GM23248 (cell line): ENCODE data around the gene HIPK3. TPM values are rescaled to one million over a fixed set of nuclear protein-coding genes. Genes with fewer than 3 reads are reported as not detected.
A peak's percentile ranks its signal among the peaks of the same experiment; 100 is the strongest.
"Not testable (repeated sequence)": the region's sequence is repeated elsewhere in the genome, so short reads cannot be mapped to it uniquely, and the experiment has no call there.

ENCODE experiments used
- DNase-seq: peaks from one replicate; pipeline ENCODE4 v3.0.0-alpha.2; 2015
- H2AFZ ChIP-seq: fragments of 200-600 bp; sonication (generic); 2 replicates; pipeline ENCODE4 v1.6.1; 2016; ENCODE audit warnings: antibody characterized with exemption
- H3F3A ChIP-seq: fragments of 200-600 bp; sonication (generic); 2 replicates; pipeline ENCODE4 v1.6.1; 2016; ENCODE audit warnings: mild to moderate bottlenecking, antibody characterized with exemption, mixed run types; ENCODE audit not compliant: insufficient read depth
- H3K27ac ChIP-seq: fragments of 200-600 bp; sonication (generic); 2 replicates; pipeline ENCODE4 v1.5.1; 2016; ENCODE audit warnings: mild to moderate bottlenecking
- H3K27me3 ChIP-seq: fragments of 200-600 bp; sonication (generic); replicated peaks from 2 replicates; pipeline ENCODE4 v1.6.1; 2016; ENCODE audit warnings: mild to moderate bottlenecking; ENCODE audit not compliant: insufficient read depth
- H3K36me3 ChIP-seq: fragments of 200-600 bp; sonication (generic); 2 replicates; pipeline ENCODE4 v1.6.1; 2016; ENCODE audit warnings: low read depth, mild to moderate bottlenecking
- H3K4me1 ChIP-seq: fragments of 200-600 bp; sonication (generic); 2 replicates; pipeline ENCODE4 v1.6.1; 2016; ENCODE audit warnings: mild to moderate bottlenecking; ENCODE audit not compliant: insufficient read depth
- H3K4me2 ChIP-seq: fragments of 200-600 bp; sonication (generic); one replicate; pipeline ENCODE4 v1.6.1; 2016; ENCODE audit warnings: mild to moderate bottlenecking; ENCODE audit not compliant: unreplicated experiment
- H3K4me3 ChIP-seq: fragments of 200-600 bp; sonication (generic); 2 replicates; pipeline ENCODE4 v1.5.1; 2016; ENCODE audit warnings: mild to moderate bottlenecking
- H3K79me2 ChIP-seq: fragments of 200-600 bp; sonication (generic); 2 replicates; pipeline ENCODE4 v1.6.1; 2016; ENCODE audit warnings: mild to moderate bottlenecking; ENCODE audit not compliant: insufficient read depth
- H3K9ac ChIP-seq: fragments of 200-600 bp; sonication (generic); 2 replicates; pipeline ENCODE4 v1.6.1; 2016; ENCODE audit warnings: mild to moderate bottlenecking
- H3K9me2 ChIP-seq: fragments of 200-600 bp; sonication (generic); 2 replicates; pipeline ENCODE4 v1.6.1; 2016; ENCODE audit warnings: mixed run types, mild to moderate bottlenecking, moderate library complexity; ENCODE audit not compliant: insufficient read depth
- H3K9me3 ChIP-seq: fragments of 200-600 bp; sonication (generic); one replicate; pipeline ENCODE4 v1.6.1; 2017; ENCODE audit warnings: low read depth
- H4K20me1 ChIP-seq: fragments of 200-600 bp; sonication (generic); 2 replicates; pipeline ENCODE4 v1.6.0; 2016; ENCODE audit not compliant: insufficient read depth
- EZH2 ChIP-seq: fragments of 200-600 bp; sonication (generic); IDR thresholded peaks from 2 replicates; pipeline ENCODE4 v1.6.1; 2018; ENCODE audit warnings: antibody characterized with exemption, mild to moderate bottlenecking; ENCODE audit not compliant: insufficient read depth, poor library complexity, severe bottlenecking
- EZH2phosphoT487 ChIP-seq: fragments of 200-600 bp; sonication (generic); IDR thresholded peaks from 2 replicates; pipeline ENCODE4 v1.6.1; 2018; ENCODE audit warnings: antibody characterized with exemption, moderate library complexity, mild to moderate bottlenecking, low read depth; ENCODE audit not compliant: insufficient read depth
- WGBS, 2 experiments: methylation state at CpG; one replicate each; pipeline ENCODE4 v1.1.6; 2015 to 2017; ENCODE audit warnings: low lambda C conversion rate in 2 of 2, low coverage in 1 of 2; ENCODE audit errors: missing lambda C conversion rate in 2 of 2; 5-methylcytosine and 5-hydroxymethylcytosine counted together
- in situ Hi-C: fragments of 300-500 bp; cut with MboI; formaldehyde crosslinking; loops from 2 replicates; pipeline ENCODE4 v1.15.0; 2020
- polyA plus RNA-seq: library from polyadenylated mRNA; unstranded; fragments of >200 nt; fragmentation: Nextera tagmentation; extraction: Ambion mirVana; gene quantifications from 2 replicates; pipeline ENCODE4 v1.2.1, GENCODE V29; 2016
- total RNA-seq: library from RNA; depleted of rRNA; stranded (reverse); fragments of >200 nt; shearing (Covaris generic); gene quantifications from 2 replicates; pipeline ENCODE4 v1.2.3, GENCODE V29; 2014

The HIPK3 gene
- total and polyA plus RNA-seq, 2 experiments from 2014 or later = 17.8 to 82.9 TPM

DNA sequence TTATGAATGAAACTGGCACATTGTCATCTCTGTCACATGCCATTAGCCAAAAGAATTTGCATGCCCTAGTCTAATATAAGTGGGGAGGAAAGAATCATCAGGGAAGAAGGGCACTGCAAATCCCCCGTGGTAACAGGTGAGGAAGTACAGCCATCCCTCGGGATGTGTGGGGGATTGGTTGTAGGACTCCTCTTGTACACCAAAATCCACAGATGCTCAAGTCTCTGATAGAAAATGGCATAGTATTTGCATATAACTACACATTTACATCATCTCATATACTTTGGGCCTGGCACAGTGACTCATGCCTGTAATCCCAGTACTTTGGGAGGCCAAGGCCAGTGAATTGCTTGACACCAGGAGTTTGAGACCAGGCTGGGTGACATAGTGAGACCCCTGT is 109.7 kb downstream of the HIPK3 start:
- Histone ChIP-seq H3K4me2 (no peak overlapping the region), H3K9ac (no peak overlapping the region), H3K9me3 (no peaks in the 10 kb centered on the region), H3K27me3 (no peaks in the 10 kb centered on the region), H3K4me1 (peaks cover 13% of the 10 kb centered on the region), H3F3A (peaks cover 17% of the 10 kb centered on the region), H3K36me3 (no peaks in the 10 kb centered on the region), H3K27ac (no peak overlapping the region), H3K4me3 (no peak overlapping the region), H3K9me2 (no peaks in the 10 kb centered on the region), H3K79me2 (no peaks in the 10 kb centered on the region), H2AFZ (no peak overlapping the region), H4K20me1 (no peaks in the 10 kb centered on the region)
- no peak for TF ChIP-seq EZH2
- TF ChIP-seq EZH2phosphoT487 = no peak
- DNase-seq = no peak
- in situ Hi-C loops = loop anchor here (10.0 kb wide), 2 partner anchors 378 to 458 kb away; no protein-coding TSS in a partner anchor
- 65 to 89% methylated on average over 2 of the region's 2 CpGs for WGBS, 2 experiments

DNA sequence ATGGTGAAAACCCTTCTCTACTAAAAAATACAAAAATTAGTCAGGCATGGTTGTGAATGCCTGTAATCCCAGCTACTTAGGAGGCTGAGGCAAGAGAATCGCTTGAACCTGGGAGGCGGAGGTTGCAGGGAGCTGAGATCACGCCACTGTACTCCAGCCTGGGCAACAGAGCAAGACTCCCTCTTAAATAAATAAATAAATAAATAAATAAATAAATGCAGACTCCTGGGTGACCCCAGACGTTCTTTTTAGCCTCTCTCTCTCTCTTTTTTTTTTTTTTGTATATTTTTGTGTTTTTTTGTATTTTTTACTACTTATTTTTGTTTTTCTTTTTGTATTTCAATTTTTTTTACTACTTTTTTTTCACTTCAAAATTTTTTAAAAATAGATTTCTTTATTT is 111.3 kb downstream of the HIPK3 start:
- H3K9ac ChIP-seq, H3K9me3 ChIP-seq, H4K20me1 ChIP-seq, H2AFZ ChIP-seq, H3K79me2 ChIP-seq, H3K4me2 ChIP-seq, H3K36me3 ChIP-seq, H3K4me3 ChIP-seq, H3K27me3 ChIP-seq, H3K9me2 ChIP-seq, H3K27ac ChIP-seq, DNase-seq: not testable (repeated sequence)
- Histone ChIP-seq H3K4me1 (peaks cover 23% of the 10 kb centered on the region), H3F3A (peaks cover 29% of the 10 kb centered on the region)
- 85 to 86% methylated on average over 4 of the region's 4 CpGs for WGBS, 2 experiments
- in situ Hi-C loops = loop anchor here (10.0 kb wide), 2 partner anchors 376 to 456 kb away; no protein-coding TSS in a partner anchor

DNA sequence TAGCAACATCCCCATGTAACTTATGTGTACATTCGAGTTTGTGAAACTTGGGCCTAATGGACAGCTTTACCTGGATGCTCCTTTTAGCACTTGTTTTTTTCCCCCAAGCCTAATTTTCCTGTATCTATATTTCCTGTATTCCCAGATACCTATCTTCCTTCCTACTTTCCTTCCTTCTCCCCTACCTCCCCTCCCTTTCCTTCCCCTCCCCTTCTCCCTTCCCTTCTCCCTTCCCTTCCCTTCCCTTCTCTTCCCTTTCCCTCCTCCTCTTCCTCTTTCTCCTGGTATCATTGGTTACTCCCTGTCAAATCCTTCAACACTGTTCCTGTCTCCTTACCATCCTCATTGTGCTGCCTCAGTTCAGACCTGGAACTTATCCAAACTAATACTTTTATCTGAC is 111.8 kb downstream of the HIPK3 start:
- DNase-seq = no peak
- in situ Hi-C loops = loop anchor here (10.0 kb wide), 2 partner anchors 376 to 456 kb away; no protein-coding TSS in a partner anchor
- TF ChIP-seq EZH2phosphoT487 = no peak
- H4K20me1 ChIP-seq = no peaks in the 10 kb centered on the region
- no peak overlapping the region for H3K27ac ChIP-seq
- H3K9me2 ChIP-seq = no peaks in the 10 kb centered on the region
- 92 to 100% methylated on average over 1 of the region's 1 CpG for WGBS, 2 experiments
- H3K4me2 ChIP-seq = no peak overlapping the region
- no peaks in the 10 kb centered on the region for H3K36me3 ChIP-seq
- H3K4me3 ChIP-seq = no peak overlapping the region
- no peaks in the 10 kb centered on the region for H3K27me3 ChIP-seq
- H3K9ac ChIP-seq = no peak overlapping the region
- peaks cover 31% of the 10 kb centered on the region for H3F3A ChIP-seq
- no peak overlapping the region for H2AFZ ChIP-seq
- peaks cover 23% of the 10 kb centered on the region for H3K4me1 ChIP-seq
- H3K79me2 ChIP-seq = no peaks in the 10 kb centered on the region
- H3K9me3 ChIP-seq = no peaks in the 10 kb centered on the region

DNA sequence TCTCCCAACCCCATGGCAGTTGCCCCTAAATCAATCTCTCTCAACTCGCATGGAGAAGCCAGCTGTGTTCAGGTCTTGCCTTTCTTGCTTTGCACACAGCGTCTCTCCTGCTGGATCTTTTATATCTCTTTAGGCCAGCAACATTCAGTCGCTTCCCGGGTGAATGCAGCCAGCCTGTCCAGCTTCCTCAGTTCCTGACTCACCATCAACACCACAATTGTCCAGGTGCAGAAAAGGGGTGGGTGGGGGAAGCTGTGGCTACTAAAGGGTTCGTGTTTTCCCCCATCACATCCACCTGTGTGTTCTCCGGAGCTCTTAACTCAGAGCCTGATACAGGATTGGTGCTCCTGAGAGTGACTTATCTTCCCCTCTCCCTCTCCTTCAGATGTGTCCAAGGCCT is 116.5 kb downstream of the HIPK3 start:
- 89 to 91% methylated on average over 6 of the region's 6 CpGs for WGBS, 2 experiments

DNA sequence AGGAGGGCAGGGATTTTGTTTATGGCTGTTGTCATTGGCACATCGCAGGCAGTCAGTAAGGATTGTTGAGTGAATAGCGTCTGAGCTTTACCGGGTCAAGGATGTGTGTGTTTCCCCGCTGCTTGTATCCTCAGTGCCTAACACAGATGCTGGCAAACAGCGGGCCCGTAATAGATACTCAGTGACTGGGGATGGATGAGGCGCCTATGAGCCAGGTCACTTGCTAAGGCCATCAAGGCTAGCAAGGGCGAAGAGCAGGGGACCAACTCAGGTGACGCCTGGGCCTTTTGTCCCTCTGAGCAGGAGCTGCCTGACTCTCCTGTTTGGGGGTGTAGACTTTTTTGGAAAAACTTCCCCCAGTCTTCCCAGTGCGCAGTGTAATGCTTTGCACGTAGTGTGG is 118.1 kb downstream of the HIPK3 start:
- Histone ChIP-seq H3K79me2 (peaks cover 46% of the 10 kb centered on the region), H3K4me1 (peaks cover 41% of the 10 kb centered on the region), H3K36me3 (no peaks in the 10 kb centered on the region), H3K9me3 (no peaks in the 10 kb centered on the region), H2AFZ (peak overlapping the region; percentile 82), H3K4me3 (peak overlapping the region; percentile 82), H3K9ac (peak overlapping the region; percentile 77), H3F3A (peaks cover 39% of the 10 kb centered on the region), H4K20me1 (no peaks in the 10 kb centered on the region; the same call in 1 of the 2 replicates), H3K4me2 (peak overlapping the region; percentile 85), H3K27me3 (no peaks in the 10 kb centered on the region), H3K27ac (no peak overlapping the region; the same call in 1 of the 2 replicates), H3K9me2 (no peaks in the 10 kb centered on the region)
- TF ChIP-seq EZH2phosphoT487 (no peak), EZH2 (no peak)
- 86 to 92% methylated on average over 11 of the region's 11 CpGs for WGBS, 2 experiments
- no peak for DNase-seq
- in situ Hi-C loops = loop anchor here (10.0 kb wide), 1 partner anchor 160 kb away; no protein-coding TSS in a partner anchor

More for the DNA sequence above, 116.5 kb downstream of the HIPK3 start:
- Histone ChIP-seq H3K9ac (no peak overlapping the region), H4K20me1 (no peaks in the 10 kb centered on the region; the same call in 1 of the 2 replicates), H3K27ac (no peak overlapping the region), H3K79me2 (peaks cover 30% of the 10 kb centered on the region), H3K4me3 (no peak overlapping the region), H3K27me3 (no peaks in the 10 kb centered on the region), H3K9me3 (no peaks in the 10 kb centered on the region), H3K9me2 (no peaks in the 10 kb centered on the region), H3K4me1 (peaks cover 38% of the 10 kb centered on the region), H2AFZ (no peak overlapping the region), H3K4me2 (no peak overlapping the region), H3K36me3 (no peaks in the 10 kb centered on the region), H3F3A (peaks cover 44% of the 10 kb centered on the region)
- in situ Hi-C loops = loop anchor here (10.0 kb wide), 1 partner anchor 161 kb away; no protein-coding TSS in a partner anchor
- DNase-seq = no peak
- no peak for TF ChIP-seq EZH2phosphoT487
- TF ChIP-seq EZH2 = no peak
